Astrocyte (in vitro differentiated cells and primary cell): ENCODE results near the gene MRPL22.

Source experiments
- EZH2 ChIP-seq: IDR thresholded peaks from 2 replicates; pipeline ENCODE4 v1.6.1; 2012; ENCODE audit warnings: mild to moderate bottlenecking, low read length, inconsistent platforms; ENCODE audit not compliant: insufficient read depth
- TF ChIP-seq, protein P1 (sequence below): IDR thresholded peaks from 2 replicates; pipeline ENCODE4 v1.5.1; 2011; ENCODE audit warnings: low read depth, mild to moderate bottlenecking, inconsistent platforms, low read length, moderate library complexity; ENCODE audit not compliant: insufficient read depth

GRCh38 chr5:154943527-154943926, 2.7 kb downstream of the MRPL22 start:
- no peak for TF ChIP-seq EZH2
- TF ChIP-seq, protein P1, sequence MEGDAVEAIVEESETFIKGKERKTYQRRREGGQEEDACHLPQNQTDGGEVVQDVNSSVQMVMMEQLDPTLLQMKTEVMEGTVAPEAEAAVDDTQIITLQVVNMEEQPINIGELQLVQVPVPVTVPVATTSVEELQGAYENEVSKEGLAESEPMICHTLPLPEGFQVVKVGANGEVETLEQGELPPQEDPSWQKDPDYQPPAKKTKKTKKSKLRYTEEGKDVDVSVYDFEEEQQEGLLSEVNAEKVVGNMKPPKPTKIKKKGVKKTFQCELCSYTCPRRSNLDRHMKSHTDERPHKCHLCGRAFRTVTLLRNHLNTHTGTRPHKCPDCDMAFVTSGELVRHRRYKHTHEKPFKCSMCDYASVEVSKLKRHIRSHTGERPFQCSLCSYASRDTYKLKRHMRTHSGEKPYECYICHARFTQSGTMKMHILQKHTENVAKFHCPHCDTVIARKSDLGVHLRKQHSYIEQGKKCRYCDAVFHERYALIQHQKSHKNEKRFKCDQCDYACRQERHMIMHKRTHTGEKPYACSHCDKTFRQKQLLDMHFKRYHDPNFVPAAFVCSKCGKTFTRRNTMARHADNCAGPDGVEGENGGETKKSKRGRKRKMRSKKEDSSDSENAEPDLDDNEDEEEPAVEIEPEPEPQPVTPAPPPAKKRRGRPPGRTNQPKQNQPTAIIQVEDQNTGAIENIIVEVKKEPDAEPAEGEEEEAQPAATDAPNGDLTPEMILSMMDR = no peak
